ENCODE data around the gene PRAC2. TPM values are rescaled to one million over a fixed set of nuclear protein-coding genes. Genes with fewer than 3 reads are reported as not detected.
"Not testable (repeated sequence)": the region's sequence is repeated elsewhere in the genome, so short reads cannot be mapped to it uniquely, and the experiment has no call there.

The PRAC2 gene
- total RNA-seq, 1 experiment from 2014 or later, result 44.1 TPM

- no peaks in the 10 kb centered on the region for H3K27me3 ChIP-seq (ENCODE audit: low read length)
- ATAC-seq, result peak; percentile 4
Observed at GRCh38 chr17:48715496-48716399, 7.2 kb upstream of the PRAC2 start.

GRCh38 chr17:48716549-48716948, 6.4 kb upstream of the PRAC2 start:
- Histone ChIP-seq H3K27ac (ENCODE audit: low read length) (peak overlapping the region; percentile 17; the same call in 1 of the 2 replicates), H3K4me2 (ENCODE audit: low read length) (peak overlapping the region; percentile 45), H3K4me1 (ENCODE audit: insufficient read depth, low read length) (peaks cover 31% of the 10 kb centered on the region), H3K9ac (ENCODE audit: low read length) (peak overlapping the region; percentile 90; the same call in 1 of the 2 replicates), H3K79me2 (ENCODE audit: low read length) (peaks cover 58% of the 10 kb centered on the region), H2AFZ (ENCODE audit: low read length) (0 out of 2 replicates have a peak overlapping the region, but pooled peaks have one; percentile 21)
- H3K27me3 ChIP-seq (ENCODE audit: low read length); H4K20me1 ChIP-seq (ENCODE audit: low read length); ATAC-seq; H3F3A ChIP-seq (ENCODE audit: low read length, unreplicated experiment); BruUV-seq (replicated peaks); DNase-seq; intact Hi-C loops (cut with micrococcal nuclease); H3K9me2 ChIP-seq (replicated peaks; ENCODE audit: low read length); H3K9me3 ChIP-seq (ENCODE audit: low read length); H3K36me3 ChIP-seq (ENCODE audit: low read depth, low read length); H3K4me3 ChIP-seq (ENCODE audit: low read length): not testable (repeated sequence)
- ChIA-PET CTCF (interaction anchor here (0.8 kb wide), 1 partner anchor 38 kb away, joined by 5 read pairs; no protein-coding TSS in a partner anchor), POLR2A (ENCODE audit: unreplicated experiment) (interaction anchor here (0.6 to 1.4 kb wide), 3 partner anchors 40 to 78 kb away, joined by 3 to 7 read pairs (median 4); no protein-coding TSS in a partner anchor)

More at GRCh38 chr17:48715496-48716399, 7.2 kb upstream of the PRAC2 start:
- DNase-seq, result peak; percentile 53
- Histone ChIP-seq H3K9me3 (ENCODE audit: low read length) (no peaks in the 10 kb centered on the region), H2AFZ (ENCODE audit: low read length) (peak overlapping the region; percentile 21; the same call in 1 of the 2 replicates), H3K9ac (ENCODE audit: low read length) (no peak overlapping the region), H3K9me2 (replicated peaks; ENCODE audit: low read length) (no peaks in the 10 kb centered on the region), H3K4me2 (ENCODE audit: low read length) (peak overlapping the region; percentile 45), H4K20me1 (ENCODE audit: low read length) (no peaks in the 10 kb centered on the region), H3K4me3 (ENCODE audit: low read length) (peak overlapping the region; percentile 7; the same call in 1 of the 2 replicates), H3K4me1 (ENCODE audit: insufficient read depth, low read length) (peaks cover 27% of the 10 kb centered on the region), H3K79me2 (ENCODE audit: low read length) (peaks cover 50% of the 10 kb centered on the region), H3K27ac (ENCODE audit: low read length) (peak overlapping the region; percentile 17), H3F3A (ENCODE audit: low read length, unreplicated experiment) (no peaks in the 10 kb centered on the region), H3K36me3 (ENCODE audit: low read depth, low read length) (no peaks in the 10 kb centered on the region)
- TF ChIP-seq EZH2 (IDR thresholded peaks at IDR 0.05; ENCODE audit: low read length, unreplicated experiment), result no peak
- TF ChIP-seq, protein P1, sequence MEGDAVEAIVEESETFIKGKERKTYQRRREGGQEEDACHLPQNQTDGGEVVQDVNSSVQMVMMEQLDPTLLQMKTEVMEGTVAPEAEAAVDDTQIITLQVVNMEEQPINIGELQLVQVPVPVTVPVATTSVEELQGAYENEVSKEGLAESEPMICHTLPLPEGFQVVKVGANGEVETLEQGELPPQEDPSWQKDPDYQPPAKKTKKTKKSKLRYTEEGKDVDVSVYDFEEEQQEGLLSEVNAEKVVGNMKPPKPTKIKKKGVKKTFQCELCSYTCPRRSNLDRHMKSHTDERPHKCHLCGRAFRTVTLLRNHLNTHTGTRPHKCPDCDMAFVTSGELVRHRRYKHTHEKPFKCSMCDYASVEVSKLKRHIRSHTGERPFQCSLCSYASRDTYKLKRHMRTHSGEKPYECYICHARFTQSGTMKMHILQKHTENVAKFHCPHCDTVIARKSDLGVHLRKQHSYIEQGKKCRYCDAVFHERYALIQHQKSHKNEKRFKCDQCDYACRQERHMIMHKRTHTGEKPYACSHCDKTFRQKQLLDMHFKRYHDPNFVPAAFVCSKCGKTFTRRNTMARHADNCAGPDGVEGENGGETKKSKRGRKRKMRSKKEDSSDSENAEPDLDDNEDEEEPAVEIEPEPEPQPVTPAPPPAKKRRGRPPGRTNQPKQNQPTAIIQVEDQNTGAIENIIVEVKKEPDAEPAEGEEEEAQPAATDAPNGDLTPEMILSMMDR (conservative IDR thresholded peaks at IDR 0.05; ENCODE audit: low read depth, low read length), result no peak
- TF ChIP-seq EZH2phosphoT487 (IDR thresholded peaks at IDR 0.05; ENCODE audit: borderline replicate concordance, low read length), result no peak
- intact Hi-C loops (cut with micrococcal nuclease), result no loop called here
- BruUV-seq (replicated peaks), result no TSS peak
- ChIA-PET CTCF (interaction anchor here (0.6 kb wide), 1 partner anchor 164 kb away, joined by 4 read pairs; no protein-coding TSS in a partner anchor), POLR2A (ENCODE audit: unreplicated experiment) (interaction anchor here (0.6 kb wide), 1 partner anchor 44 kb away, joined by 3 read pairs; no protein-coding TSS in a partner anchor)

- ATAC-seq (no peak), DNase-seq (peak; percentile 44)
- no peaks in the 10 kb centered on the region for H3F3A ChIP-seq (ENCODE audit: low read length, unreplicated experiment)
- no peaks in the 10 kb centered on the region for H3K9me3 ChIP-seq (ENCODE audit: low read length)
- intact Hi-C loops (cut with micrococcal nuclease), result no loop called here
- H3K4me3 ChIP-seq (ENCODE audit: low read length), result peak overlapping the region; percentile 90
- no peaks in the 10 kb centered on the region for H3K27me3 ChIP-seq (ENCODE audit: low read length)
- H3K4me2 ChIP-seq (ENCODE audit: low read length), result peak overlapping the region; percentile 85
- H2AFZ ChIP-seq (ENCODE audit: low read length), result peak overlapping the region; percentile 74
- H3K36me3 ChIP-seq (ENCODE audit: low read depth, low read length), result no peaks in the 10 kb centered on the region
- H3K79me2 ChIP-seq (ENCODE audit: low read length), result peaks cover 68% of the 10 kb centered on the region
- peak overlapping the region; percentile 90 for H3K9ac ChIP-seq (ENCODE audit: low read length)
- no peaks in the 10 kb centered on the region for H4K20me1 ChIP-seq (ENCODE audit: low read length)
- ChIA-PET CTCF (interaction anchor here (0.5 to 1.7 kb wide), 4 partner anchors 30 to 1217 kb away, joined by 3 to 11 read pairs (median 6); no protein-coding TSS in a partner anchor), POLR2A (ENCODE audit: unreplicated experiment) (interaction anchor here (0.6 to 1.4 kb wide), 9 partner anchors 19 to 1921 kb away, joined by 3 to 22 read pairs (median 5); no protein-coding TSS in a partner anchor)
- peak overlapping the region; percentile 87 for H3K27ac ChIP-seq (ENCODE audit: low read length)
- no peaks in the 10 kb centered on the region for H3K9me2 ChIP-seq (replicated peaks; ENCODE audit: low read length)
- H3K4me1 ChIP-seq (ENCODE audit: insufficient read depth, low read length), result peaks cover 31% of the 10 kb centered on the region
- BruUV-seq (replicated peaks), result no TSS peak
- TF ChIP-seq EZH2 (IDR thresholded peaks at IDR 0.05; ENCODE audit: low read length, unreplicated experiment), result no peak
Observed at GRCh38 chr17:48717367-48718226, 5.4 kb upstream of the PRAC2 start.
